HG02610 (cell line): ENCODE data around the gene GMPS.
"Not testable (repeated sequence)": the region's sequence is repeated elsewhere in the genome, so short reads cannot be mapped to it uniquely, and the experiment has no call there.

Experiments
- ATAC-seq: cut with Tn5 transposase; IDR thresholded peaks from one replicate; pipeline ENCODE4 v1.9.1; 2021; ENCODE audit warnings: mild to moderate bottlenecking, moderate library complexity; ENCODE audit not compliant: unreplicated experiment

Gene GMPS

DNA sequence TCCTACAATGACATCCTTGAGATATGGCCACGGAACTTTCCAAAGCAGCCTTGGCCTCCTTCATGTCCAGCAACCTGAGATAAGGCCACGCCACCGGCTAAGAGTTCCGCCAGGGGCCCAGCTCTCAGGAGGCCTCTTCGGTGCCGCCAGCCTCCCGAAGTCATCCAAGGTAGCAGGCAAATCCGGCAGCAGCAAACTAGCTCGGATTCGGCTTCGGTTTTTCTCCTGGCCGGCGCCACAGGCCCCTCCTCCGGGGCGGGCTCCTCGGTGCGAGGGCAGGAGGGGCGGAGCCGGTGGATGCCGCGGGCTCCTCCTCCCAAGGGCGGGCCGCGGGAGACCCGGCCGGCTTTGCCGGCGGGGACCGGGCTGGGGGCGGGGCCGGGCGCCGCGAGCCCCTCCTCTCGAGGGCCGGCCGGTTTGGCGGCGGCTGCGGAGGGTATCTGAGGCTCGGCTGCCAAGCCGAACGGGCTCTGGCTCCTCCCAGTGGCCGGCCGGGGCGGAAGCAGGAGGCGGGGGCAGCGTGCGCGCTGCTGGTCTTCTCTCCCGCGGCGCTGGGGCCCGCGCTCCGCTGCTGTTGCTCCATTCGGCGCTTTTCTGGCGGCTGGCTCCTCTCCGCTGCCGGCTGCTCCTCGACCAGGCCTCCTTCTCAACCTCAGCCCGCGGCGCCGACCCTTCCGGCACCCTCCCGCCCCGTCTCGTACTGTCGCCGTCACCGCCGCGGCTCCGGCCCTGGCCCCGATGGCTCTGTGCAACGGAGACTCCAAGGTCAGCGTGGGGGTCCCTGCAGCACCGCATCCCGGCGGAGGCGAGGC is at the start of gene GMPS:
Gene GMPS, plus strand, starts transcription at position 518 of the 812 bp plus-strand sequence. Its CDS starts 221 bp downstream, at position 739.
- peak; percentile 94 for ATAC-seq

DNA sequence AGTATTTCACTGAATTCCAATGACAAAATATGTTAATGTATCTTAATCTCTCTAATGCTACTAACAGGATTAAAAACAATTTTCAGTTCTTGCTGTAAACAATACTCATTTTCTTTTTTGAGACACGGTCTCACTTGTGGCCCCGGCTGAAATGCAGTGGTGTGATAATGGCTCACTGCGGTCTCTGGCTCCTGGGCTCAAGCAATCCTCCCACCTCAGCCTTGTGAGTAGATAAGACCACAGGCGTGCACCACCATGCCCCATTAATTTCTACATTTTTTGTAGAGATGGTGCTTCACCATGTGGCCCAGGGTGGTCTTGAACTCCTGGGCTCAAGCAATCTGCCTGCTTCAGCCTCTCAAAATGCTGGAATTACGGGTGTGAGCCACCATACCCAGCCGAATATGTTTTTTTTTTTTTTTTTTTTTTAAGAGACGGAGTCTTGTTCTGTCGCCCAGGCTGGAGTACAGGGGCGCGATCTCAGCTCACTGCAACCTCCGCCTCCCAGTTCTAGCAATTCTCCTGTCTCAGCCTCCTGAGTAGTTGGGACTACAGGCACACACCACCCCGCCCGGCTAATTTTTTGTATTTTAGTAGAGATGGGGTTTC is 41.9 kb upstream of the GMPS start:
- ATAC-seq = not testable (repeated sequence)

DNA sequence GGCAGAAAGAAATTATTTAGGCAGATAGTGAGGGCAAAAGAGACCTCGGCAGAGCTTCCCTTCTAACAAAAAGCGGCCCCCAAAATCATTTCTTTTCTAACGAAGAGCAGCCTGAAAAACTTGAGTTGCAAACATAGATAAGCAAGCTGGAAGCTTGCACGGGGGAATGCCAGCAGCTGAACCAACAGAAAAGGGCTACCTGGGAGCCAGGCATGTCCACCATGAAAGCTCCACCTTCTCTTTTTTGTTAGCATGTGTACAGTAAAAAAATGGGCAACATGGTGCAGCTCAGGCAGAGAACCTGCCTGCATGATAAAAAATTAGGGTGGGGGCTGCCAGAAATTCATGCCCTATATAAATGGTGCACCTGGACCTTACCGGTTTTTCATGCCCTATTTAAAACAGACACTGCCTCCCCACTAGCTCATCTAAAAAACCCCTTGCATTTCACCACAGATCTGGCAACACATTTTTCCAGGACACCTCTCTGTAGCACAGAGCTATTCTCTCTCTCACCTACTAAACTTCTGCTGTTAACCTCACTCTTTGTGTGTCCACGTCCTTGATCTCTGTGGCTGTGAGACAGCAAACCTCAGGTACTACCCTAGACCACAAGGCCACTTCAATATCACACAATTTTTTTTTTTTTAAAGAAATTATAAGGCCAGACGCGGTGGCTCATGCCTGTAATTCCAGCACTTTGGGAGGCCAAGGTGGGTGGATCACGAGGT is 34.9 kb upstream of the GMPS start:
- ATAC-seq = no peak

DNA sequence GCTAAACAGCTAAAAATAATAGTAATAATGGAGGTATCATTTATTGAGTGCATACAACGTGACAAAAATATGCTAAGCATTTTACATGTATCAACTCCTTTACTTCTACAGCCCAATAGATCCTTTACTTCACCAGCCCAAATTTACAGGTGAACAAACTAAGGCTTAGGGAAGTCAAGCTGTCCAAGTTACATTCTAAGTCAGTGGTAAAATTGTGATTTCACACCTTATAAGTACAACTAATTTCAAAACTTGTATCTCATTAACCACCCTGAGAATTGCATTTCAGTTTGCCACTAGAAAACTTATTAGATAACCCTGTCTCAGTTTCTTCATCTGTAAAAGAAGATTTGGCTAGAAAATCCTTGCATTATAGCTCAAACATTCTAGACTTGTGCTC is 26.9 kb upstream of the GMPS start:
- ATAC-seq = peak; percentile 74

DNA sequence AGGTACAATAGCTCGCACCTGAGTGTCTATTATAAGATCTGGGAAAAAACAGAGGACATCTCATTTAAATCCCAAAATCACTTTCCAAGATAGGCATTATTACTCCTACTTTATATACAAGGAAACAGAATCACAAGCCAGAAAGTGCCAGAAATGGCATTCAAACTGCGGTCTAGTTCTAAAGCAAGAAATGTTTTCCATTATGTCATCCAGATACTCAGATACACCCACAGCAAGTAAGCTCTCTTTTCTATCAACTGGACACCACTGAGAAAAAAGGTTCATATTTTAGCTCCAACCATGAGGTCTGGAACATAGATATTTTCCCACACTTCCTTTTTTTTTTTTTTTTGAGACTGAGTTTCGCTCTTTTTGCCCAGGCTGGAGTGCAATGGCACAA is 24.3 kb upstream of the GMPS start:
- ATAC-seq = no peak

DNA sequence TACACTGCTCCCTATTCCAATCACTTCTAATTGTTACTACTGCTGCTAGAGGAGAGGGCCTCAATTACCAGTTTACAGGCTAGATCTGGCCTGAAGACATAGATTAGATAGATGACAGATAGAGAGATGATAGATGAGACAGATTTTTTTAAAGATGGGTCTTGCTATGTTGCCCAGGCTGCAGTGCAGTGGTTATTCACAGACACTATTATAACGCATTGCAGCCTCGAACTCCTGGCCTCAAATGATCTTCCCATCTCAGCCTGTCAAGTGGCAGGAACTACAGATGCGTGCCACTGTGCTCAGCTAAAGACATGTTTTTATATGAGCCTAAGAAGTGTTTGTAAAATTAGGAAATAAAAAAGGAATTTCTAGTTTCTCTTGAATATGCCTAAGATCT is 22.5 kb upstream of the GMPS start:
- ATAC-seq = no peak

DNA sequence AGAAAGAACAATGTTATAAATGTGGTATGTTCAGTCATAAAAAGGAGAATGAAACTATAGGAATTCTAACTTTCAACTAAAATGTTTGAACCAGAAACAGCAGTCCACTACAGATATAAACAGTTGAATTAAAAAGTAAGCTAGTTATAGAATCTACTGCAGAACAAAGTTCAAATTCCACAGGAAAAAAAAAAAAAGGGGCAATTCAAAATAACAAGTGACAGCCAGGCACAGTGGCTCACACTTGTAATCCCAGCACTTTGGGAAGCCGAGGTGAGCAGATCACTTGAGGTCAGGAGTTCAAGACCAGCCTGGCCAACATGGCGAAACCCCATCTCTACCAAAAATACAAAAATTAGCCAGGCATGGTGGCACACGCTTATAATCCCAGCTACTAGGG is 21.0 kb upstream of the GMPS start:
- not testable (repeated sequence) for ATAC-seq

DNA sequence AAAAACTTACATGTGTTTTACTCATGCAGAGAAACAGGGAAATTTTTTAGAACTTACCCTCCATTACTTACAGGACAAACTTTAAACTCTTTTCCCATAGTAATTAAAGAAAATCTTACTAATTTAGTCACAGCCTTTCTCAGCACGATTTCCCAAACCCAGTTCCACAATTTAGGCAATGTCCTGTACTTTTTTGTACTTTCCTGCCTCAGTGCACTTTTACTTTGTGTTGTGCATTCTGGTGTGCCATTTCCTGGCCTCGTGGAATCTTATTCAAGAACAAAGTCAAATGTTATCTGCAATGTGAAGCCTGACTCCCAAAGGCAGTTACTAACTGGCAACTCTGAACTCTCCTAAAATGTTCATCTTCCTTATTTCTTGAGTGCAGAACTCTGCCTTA is 18.1 kb upstream of the GMPS start:
- ATAC-seq = no peak

DNA sequence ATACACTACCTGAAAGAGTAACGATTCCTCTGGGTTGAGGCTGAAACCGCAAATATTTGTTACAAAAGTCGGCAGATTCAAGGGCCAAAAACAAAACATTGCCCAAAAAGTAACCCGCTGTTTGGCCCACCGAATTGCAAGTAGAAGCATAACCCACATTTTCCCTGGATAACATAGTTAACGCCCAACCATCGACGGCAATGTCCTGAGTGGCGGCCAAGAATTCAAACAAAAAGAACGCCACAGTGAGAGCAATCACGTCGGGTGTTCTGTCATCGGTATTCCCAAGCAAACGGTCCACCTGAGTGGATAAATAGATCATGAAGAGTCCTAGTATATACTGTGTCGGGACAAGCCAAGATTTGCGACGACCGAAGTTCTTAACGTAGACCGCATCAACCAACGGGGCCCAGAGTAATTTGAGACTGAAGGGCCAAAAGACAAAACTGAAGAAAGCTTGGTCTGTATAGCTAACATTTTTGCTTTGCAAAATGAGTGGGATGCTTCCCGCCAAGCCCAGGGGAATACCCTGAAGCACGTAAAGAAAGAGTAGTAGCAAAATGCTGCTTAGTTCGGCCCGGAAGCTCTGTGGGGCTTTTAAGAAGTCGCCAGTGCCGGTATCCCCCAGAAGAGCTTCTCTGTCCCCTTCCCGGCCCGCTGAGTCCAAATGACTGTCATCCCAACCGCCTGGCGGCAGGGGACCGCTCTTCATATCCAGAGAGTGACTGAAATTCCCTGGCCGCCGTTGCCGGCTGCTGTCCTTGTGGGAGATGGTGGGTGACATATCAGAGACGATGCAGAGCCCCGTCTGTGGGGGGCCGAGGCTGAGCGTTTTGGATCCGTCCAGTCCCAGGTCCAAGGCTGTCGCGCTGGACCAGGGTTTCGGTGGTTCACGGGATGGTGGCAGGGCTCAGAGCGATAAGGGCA is 17.0 kb upstream of the GMPS start:
- peak; percentile 3 for ATAC-seq

DNA sequence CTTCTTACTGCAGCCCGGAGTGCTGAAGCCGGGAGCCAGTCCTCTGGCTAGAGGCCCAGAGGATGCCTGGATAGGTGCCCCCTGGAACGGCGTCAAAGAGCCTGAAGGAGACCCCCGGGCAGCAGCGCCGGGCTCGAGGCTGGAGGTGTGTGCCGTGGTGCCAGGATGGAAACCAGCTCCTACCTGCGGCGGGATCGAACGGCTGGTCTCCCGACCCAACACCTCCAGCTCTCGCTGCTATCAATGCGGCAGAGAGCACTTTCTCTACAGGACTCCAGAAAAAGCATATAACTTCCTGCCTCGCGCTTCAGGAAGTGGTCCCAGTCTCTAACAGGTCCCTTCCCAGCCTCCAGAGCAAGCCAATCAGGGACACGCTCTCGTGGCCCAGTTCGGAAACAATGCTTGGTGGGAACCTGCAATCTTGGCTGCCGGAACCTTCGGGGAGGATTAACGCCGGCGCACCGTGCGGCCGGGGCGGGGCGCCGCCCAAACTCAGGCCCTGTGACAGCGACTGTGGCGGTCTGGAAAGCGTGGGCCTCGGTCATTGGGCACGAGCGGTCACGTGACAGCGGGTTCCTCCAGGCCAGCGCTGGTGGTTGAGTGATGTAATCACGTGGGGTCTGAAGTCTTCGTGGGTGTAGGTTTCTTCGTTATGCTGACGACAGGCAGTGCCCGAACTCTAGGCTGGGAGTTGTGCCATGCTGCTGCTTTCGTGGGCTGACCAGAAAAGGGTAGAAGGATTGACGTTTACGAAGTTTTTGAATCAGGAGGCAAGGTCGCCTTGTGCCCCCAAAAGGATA is 16.1 kb upstream of the GMPS start, which contains the start of gene SLC33A1:
Gene SLC33A1, minus strand, starts transcription at position 287 of the 800 bp plus-strand sequence. CDS start 430 bp downstream, outside the sequence.
- ATAC-seq = peak; percentile 93

DNA sequence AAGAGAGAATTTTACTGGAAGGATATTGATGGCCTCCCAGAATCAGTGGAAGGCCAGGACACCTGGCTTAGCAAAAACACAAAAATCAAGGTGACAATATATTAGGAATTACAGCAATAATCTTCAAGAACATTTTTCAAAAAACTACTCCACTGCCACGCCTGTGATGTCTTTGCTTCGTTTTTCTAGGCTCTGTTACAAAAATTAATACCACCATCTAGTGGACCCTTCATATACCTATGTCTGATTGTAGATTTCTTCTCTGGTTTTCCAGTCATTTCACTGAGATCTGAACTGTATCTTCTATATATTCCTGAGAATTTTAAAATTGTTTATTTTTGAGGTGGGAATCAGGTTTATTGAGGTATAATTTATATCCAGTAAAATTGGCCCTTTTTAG is 10.6 kb upstream of the GMPS start:
- no peak for ATAC-seq

DNA sequence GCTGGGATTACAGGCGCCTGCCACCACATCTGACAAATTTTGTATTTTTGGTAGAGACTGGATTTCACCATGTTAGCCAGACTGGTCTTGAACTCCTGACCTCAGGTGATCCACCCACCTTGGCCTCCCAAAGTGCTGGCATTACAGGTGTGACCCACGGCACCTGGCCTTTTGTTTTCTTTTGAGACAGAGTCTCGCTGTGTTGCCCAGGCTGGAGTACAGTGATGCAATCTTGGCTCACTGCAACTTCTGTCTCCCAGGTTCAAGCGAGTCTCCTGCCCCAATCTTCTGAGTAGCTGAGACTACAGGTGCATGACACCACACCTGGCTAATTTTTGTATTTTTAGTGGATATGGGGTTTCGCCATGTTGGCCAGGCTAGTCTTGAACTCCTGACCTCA is 10.0 kb upstream of the GMPS start:
- ATAC-seq = not testable (repeated sequence)

DNA sequence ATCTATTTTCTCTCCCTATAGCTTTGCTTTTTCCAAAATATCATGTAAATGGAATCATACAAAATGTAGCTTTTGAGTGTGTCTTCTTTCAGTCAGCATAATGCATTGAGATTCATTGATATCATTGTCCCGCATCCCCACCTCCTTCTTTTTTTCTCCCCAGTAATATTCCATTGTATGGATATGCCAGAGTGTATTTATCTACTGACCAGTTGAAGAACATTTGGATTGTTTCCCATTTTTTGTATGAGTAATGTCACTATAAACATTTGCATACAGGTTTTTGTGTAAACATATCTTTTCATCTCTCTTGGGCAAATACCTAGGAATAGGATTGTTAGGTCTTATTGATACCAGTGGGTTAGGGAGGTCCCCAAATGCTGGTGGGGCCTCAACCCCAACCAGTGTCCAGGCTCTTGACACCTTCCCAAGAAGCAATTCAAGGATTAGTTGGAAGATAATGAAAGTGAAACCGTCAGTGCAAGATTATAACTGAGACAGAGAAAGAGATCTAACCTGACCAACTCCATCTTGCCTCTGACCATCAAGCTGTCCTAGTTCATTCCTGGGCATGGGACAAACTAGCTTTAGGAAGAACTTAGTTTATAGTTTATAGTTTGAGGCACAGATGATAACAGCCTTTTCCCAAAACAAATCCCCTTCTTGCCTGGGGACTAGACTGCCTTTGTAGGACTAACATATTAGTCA is 8.8 kb upstream of the GMPS start:
- no peak for ATAC-seq

DNA sequence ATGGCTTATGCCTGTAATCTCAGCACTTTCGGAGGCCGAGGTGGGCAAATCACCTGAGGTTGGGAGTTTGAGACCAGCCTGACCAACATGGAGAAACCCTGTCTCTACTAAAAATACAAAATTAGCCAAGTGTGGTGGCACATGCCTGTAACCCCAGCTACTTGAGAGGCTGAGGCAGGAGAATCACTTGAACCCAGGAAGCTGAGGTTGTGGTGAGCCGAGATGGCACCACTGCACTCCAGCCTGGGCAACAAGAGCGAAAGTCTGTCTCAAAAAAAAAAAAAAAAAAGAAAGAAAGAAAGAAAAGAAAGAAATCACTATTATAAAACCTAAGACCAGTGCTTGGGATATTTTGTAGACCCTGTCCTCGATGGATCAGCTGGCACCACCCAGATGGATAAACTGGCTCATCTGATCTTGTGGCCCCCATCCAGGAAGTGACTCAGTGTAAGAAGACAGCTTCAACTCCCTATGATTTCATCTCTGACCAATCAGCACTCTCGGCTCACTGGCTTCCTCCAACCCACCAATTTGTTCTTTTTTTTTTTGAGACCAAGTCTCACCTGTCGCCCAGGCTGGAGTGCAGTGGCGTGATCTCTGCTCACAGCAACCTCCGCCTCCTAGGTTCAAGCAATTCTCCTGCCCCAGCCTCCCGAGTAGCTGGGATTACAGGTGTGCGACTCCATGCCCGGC is 8.0 kb upstream of the GMPS start:
- ATAC-seq = not testable (repeated sequence)

DNA sequence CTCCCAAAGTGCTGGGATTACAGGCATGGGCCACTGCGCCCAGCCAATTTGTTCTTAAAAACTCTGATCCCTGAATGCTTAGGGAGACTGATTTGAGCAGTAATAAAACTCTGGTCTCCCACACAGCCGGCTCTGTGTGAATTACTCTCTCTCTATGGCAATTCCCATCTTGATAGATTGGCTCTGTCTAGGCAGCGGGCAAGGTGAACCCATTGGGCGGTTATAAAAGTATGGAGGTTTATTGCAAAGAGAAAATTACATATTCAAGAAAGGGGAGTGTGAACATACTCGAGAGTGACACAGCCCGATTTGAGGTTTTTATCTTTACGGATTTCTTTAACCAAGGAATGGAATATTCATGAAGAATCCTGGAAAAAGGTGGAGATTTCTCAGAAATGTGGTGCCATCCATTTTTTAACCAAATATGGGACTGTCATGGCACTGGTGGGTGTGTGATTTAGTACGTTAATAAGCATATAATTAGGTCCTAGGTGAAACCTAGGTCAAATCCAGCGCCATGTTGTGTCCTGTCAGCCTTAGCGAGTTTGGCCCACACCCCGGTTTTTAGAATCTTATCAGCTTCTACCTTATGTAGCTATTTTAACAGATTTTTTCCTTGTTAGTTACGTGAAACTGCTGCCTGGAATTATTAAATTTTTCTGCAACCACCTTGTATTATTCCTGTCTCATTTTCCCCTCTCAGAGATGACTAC is 7.2 kb upstream of the GMPS start:
- no peak for ATAC-seq

DNA sequence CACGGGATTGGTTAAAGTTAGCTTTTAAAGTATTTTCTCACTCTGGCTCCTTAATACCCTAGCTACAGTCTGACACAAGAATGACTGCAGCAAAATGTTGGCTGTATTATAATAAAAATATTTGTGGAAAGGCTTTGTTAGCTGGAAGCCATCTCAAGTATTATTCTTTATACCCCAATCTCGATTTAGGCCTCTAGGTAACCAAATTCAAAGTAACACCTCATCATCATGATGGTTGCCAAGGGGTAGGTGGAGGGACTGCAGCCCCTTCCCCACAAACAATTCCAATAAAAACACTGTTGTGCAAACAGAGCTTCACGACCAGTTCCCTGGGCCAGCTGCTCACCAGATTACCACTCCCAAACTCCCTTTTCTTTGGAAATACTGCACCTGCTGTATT is 759 bp upstream of the GMPS start:
- no peak for ATAC-seq

DNA sequence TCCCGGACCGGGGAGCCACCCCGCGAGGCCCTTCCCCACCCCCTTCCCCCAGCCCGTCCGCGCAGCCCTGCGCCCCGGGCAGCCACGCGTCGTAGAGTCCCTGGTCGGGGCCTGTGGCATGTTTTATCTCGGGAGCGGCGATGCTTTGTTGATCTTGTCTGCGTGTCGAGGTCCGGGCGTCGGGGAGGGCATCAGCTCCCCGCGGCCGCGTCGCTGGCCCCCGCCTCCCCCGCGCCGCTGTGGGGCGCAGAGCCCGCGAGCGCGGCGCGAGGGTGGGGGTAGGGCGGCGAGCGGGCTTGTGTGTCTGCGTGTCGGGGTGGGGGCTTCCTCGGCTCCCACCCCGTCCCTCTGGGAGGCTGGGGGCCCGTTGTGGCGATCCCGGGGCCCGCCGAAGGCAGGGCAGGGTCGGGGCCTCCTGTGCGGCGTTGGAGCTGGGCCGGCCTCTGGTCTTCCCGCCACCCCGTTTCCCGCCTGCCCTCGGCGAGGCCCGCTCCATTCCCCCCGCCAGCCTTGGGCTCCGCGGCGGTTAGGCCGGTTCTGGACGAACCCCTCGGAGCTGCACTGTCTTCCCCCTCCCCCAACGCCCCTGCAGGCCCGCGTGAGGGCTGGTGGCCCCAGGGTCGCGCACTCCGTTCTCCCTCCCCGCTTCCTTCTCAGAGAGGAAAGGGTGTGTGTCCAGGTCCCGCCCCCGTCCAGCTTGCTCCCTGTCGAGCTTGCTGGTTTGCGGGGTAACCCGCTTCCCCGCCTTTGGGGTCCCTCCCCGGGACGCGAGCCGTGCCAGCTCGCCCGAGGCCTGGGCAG is 695 bp downstream of the GMPS start:
- peak; percentile 17 for ATAC-seq
